HepG2 (cell line): ENCODE results near the gene PRXL2A. TPM values are rescaled to one million over a fixed set of nuclear protein-coding genes. Genes with fewer than 3 reads are reported as not detected.

Source experiments
- ATF1 ChIP-seq: IDR thresholded peaks from 2 replicates; pipeline ENCODE4 v1.6.1; 2016; ENCODE audit warnings: mild to moderate bottlenecking, control low read depth
- CSRNP2 ChIP-seq: sonication (generic); formaldehyde crosslinking; conservative IDR thresholded peaks from 2 replicates; pipeline ENCODE4 v1.8.0; 2022; ENCODE audit warnings: low read depth, missing genetic modification reagents
- HDAC1 ChIP-seq: sonication (generic); formaldehyde crosslinking; IDR thresholded peaks from 2 replicates; pipeline ENCODE4 v1.5.1; 2020; ENCODE audit warnings: mild to moderate bottlenecking, missing genetic modification reagents
- MED1 ChIP-seq: sonication (generic); formaldehyde crosslinking; IDR thresholded peaks from 2 replicates; pipeline ENCODE4 v1.4.0; 2020; ENCODE audit warnings: missing genetic modification reagents
- PATZ1 ChIP-seq: sonication (generic); formaldehyde crosslinking; IDR thresholded peaks from 2 replicates; pipeline ENCODE4 v1.4.0; 2020; ENCODE audit warnings: missing genetic modification reagents
- PCBP1 ChIP-seq: fragments of 200-400 bp; formaldehyde crosslinking; IDR thresholded peaks from 2 replicates; pipeline ENCODE4 v1.6.1; 2017; ENCODE audit warnings: mild to moderate bottlenecking, low read depth, low read length, borderline replicate concordance
- PHF8 ChIP-seq: sonication (generic); formaldehyde crosslinking; IDR thresholded peaks from 2 replicates; pipeline ENCODE4 v1.5.0; 2020; ENCODE audit warnings: missing genetic modification reagents
- RNF2 ChIP-seq: fragments of 450-650 bp; conservative IDR thresholded peaks from 2 replicates; pipeline ENCODE4 v1.6.1; 2016; ENCODE audit warnings: low read depth
- SNAPC2 ChIP-seq: sonication (generic); formaldehyde crosslinking; IDR thresholded peaks from 2 replicates; pipeline ENCODE4 v1.8.1; 2022; ENCODE audit warnings: mild to moderate bottlenecking, missing genetic modification reagents
- TGIF2 ChIP-seq: IDR thresholded peaks from 2 replicates; pipeline ENCODE4 v1.6.1; 2016; ENCODE audit warnings: control low read depth, missing compliant biosample characterization
- ZNF12 ChIP-seq: sonication (generic); formaldehyde crosslinking; IDR thresholded peaks from 2 replicates; pipeline ENCODE4 v1.5.0; 2020; ENCODE audit warnings: missing genetic modification reagents
- ZNF331 ChIP-seq: sonication (generic); formaldehyde crosslinking; IDR thresholded peaks from 2 replicates; pipeline ENCODE4 v1.4.0; 2020; ENCODE audit warnings: missing genetic modification reagents
- ZNF432 ChIP-seq: sonication (generic); formaldehyde crosslinking; IDR thresholded peaks from 2 replicates; pipeline ENCODE4 v1.5.0; 2020; ENCODE audit warnings: missing genetic modification reagents, mild to moderate bottlenecking, borderline replicate concordance
- ZNF598 ChIP-seq: sonication (generic); formaldehyde crosslinking; IDR thresholded peaks from 2 replicates; pipeline ENCODE4 v1.5.1; 2020; ENCODE audit warnings: mild to moderate bottlenecking, missing genetic modification reagents, borderline replicate concordance
- ZNF772 ChIP-seq: sonication (generic); formaldehyde crosslinking; IDR thresholded peaks from 2 replicates; pipeline ENCODE4 v1.5.0; 2020; ENCODE audit warnings: mild to moderate bottlenecking, missing genetic modification reagents
- polyA plus RNA-seq, 8 experiments: library from polyadenylated mRNA; depleted of rRNA in 3 of 8; stranded (reverse) in 7 of 8; unstranded in 1 of 8; fragments of >200 nt; fragmentation: Illumina TruSeq in 4 of 8; extraction: Trizol in 4 of 8; gene quantifications; 2 replicates each; pipeline versions ENCODE4 v1.2.1 to v1.2.3, GENCODE V29; 2011 to 2016; ENCODE audit warnings: low read depth in 4 of 8, missing spikeins in 1 of 8, mixed read lengths in 1 of 8; ENCODE audit not compliant: insufficient read depth in 1 of 8
- total RNA-seq, 5 experiments: library from RNA; depleted of rRNA; stranded (reverse); fragments of >200 nt; fragmentation: Illumina TruSeq; extraction: Trizol; gene quantifications; 2 replicates each; pipeline ENCODE4 v1.2.3, GENCODE V29; 2016; ENCODE audit warnings: low read depth in 1 of 5
- TF ChIP-seq, protein P1 (sequence below): sonication (generic); formaldehyde crosslinking; IDR thresholded peaks from 2 replicates; pipeline ENCODE4 v1.5.0; 2020; ENCODE audit warnings: mild to moderate bottlenecking, missing genetic modification reagents, borderline replicate concordance

The PRXL2A gene
- total and polyA plus RNA-seq, 2 of the 13 experiments (the other 11 are each of a cell fraction or from before 2014, with no cell fraction given): 43.9 to 79.9 TPM

- no peak; the same call in 1 of the 2 replicates for TF ChIP-seq PATZ1 (CRISPR knock-in tag)
- no peak for TF ChIP-seq TGIF2 (CRISPR knock-in tag)
- no peak for TF ChIP-seq ZNF12 (CRISPR knock-in tag)
- TF ChIP-seq CSRNP2 (CRISPR knock-in tag): no peak
- no peak for TF ChIP-seq ZNF331 (CRISPR knock-in tag)
- no peak for TF ChIP-seq SNAPC2 (CRISPR knock-in tag)
- TF ChIP-seq ATF1 (CRISPR knock-in tag): no peak
- peak; percentile 62; the same call in 1 of the 2 replicates for TF ChIP-seq RNF2
- TF ChIP-seq ZNF772 (CRISPR knock-in tag): no peak
- 0 out of 2 replicates have a peak, but pooled peaks have one; percentile 11 for TF ChIP-seq MED1 (CRISPR knock-in tag)
- TF ChIP-seq, protein P1, sequence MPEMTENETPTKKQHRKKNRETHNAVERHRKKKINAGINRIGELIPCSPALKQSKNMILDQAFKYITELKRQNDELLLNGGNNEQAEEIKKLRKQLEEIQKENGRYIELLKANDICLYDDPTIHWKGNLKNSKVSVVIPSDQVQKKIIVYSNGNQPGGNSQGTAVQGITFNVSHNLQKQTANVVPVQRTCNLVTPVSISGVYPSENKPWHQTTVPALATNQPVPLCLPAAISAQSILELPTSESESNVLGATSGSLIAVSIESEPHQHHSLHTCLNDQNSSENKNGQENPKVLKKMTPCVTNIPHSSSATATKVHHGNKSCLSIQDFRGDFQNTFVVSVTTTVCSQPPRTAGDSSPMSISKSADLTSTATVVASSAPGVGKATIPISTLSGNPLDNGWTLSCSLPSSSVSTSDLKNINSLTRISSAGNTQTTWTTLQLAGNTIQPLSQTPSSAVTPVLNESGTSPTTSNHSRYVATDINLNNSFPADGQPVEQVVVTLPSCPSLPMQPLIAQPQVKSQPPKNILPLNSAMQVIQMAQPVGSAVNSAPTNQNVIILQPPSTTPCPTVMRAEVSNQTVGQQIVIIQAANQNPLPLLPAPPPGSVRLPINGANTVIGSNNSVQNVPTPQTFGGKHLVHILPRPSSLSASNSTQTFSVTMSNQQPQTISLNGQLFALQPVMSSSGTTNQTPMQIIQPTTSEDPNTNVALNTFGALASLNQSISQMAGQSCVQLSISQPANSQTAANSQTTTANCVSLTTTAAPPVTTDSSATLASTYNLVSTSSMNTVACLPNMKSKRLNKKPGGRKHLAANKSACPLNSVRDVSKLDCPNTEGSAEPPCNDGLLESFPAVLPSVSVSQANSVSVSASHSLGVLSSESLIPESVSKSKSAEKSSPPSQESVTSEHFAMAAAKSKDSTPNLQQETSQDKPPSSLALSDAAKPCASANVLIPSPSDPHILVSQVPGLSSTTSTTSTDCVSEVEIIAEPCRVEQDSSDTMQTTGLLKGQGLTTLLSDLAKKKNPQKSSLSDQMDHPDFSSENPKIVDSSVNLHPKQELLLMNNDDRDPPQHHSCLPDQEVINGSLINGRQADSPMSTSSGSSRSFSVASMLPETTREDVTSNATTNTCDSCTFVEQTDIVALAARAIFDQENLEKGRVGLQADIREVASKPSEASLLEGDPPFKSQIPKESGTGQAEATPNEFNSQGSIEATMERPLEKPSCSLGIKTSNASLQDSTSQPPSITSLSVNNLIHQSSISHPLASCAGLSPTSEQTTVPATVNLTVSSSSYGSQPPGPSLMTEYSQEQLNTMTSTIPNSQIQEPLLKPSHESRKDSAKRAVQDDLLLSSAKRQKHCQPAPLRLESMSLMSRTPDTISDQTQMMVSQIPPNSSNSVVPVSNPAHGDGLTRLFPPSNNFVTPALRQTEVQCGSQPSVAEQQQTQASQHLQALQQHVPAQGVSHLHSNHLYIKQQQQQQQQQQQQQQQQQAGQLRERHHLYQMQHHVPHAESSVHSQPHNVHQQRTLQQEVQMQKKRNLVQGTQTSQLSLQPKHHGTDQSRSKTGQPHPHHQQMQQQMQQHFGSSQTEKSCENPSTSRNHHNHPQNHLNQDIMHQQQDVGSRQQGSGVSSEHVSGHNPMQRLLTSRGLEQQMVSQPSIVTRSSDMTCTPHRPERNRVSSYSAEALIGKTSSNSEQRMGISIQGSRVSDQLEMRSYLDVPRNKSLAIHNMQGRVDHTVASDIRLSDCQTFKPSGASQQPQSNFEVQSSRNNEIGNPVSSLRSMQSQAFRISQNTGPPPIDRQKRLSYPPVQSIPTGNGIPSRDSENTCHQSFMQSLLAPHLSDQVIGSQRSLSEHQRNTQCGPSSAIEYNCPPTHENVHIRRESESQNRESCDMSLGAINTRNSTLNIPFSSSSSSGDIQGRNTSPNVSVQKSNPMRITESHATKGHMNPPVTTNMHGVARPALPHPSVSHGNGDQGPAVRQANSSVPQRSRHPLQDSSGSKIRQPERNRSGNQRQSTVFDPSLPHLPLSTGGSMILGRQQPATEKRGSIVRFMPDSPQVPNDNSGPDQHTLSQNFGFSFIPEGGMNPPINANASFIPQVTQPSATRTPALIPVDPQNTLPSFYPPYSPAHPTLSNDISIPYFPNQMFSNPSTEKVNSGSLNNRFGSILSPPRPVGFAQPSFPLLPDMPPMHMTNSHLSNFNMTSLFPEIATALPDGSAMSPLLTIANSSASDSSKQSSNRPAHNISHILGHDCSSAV (CRISPR knock-in tag): no peak
- TF ChIP-seq ZNF432: no peak
- TF ChIP-seq PHF8: peak; percentile 46
- TF ChIP-seq HDAC1 (CRISPR knock-in tag): peak; percentile 27; the same call in 1 of the 2 replicates
- TF ChIP-seq ZNF598 (CRISPR knock-in tag): no peak; the same call in 1 of the 2 replicates
- 0 out of 2 replicates have a peak, but pooled peaks have one; percentile 44 for TF ChIP-seq PCBP1
These were observed 46.4 kb downstream of the PRXL2A start (continued) for GRCh38 chr10:80454513-80455460.
